ENCODE measurements around the gene ISCU. TPM values are rescaled to one million over a fixed set of nuclear protein-coding genes. Genes with fewer than 3 reads are reported as not detected.

ISCU gene
- total and polyA plus RNA-seq, 2 of the 8 experiments (the other 6 are each of a cell fraction or from before 2014, with no cell fraction given): 72.1 to 78.1 TPM

GRCh38 chr12:108543652-108544051, 18.7 kb upstream of the ISCU start (continued):
- TF ChIP-seq ZNF274 (IDR thresholded peaks at IDR 0.05; ENCODE audit: borderline replicate concordance, extremely low read depth, low read length) (no peak), SP4 (IDR thresholded peaks at IDR 0.05; ENCODE audit: low read length) (no peak), TEAD4 (IDR thresholded peaks at IDR 0.05; ENCODE audit: low read depth, low read length) (no peak), GTF2F1 (IDR thresholded peaks at IDR 0.05; ENCODE audit: borderline replicate concordance, low read depth, low read length) (no peak), HDAC6 (IDR thresholded peaks at IDR 0.05; ENCODE audit: low read depth, low read length) (no peak)

All from H1 (cell line).